Stimulated activated CD4-positive, alpha-beta T cell treated with anti-CD3 and anti-CD28 coated beads, Interleukin-2, amount 100 ng/mL, for 24 hours (primary cell): Measurements from ENCODE around the gene GNAQ.

Experiments used
- DNase-seq, 2 donors: peaks; one replicate each; pipeline ENCODE4 v3.0.0-alpha.2; 2020

Gene GNAQ

GRCh38 chr9:77938163-77938562 is 93.4 kb downstream of the GNAQ start:
- no peak for DNase-seq

- DNase-seq, result no peak
Observed at GRCh38 chr9:77935974-77936373, 95.6 kb downstream of the GNAQ start.

GRCh38 chr9:77935211-77935610 is 96.4 kb downstream of the GNAQ start:
- DNase-seq, result no peak

GRCh38 chr9:77933976-77934375 is 97.6 kb downstream of the GNAQ start:
- no peak for DNase-seq

- no peak for DNase-seq
Observed at GRCh38 chr9:77933019-77933418, 98.6 kb downstream of the GNAQ start.

GRCh38 chr9:77929942-77930341 is 101.7 kb downstream of the GNAQ start:
- DNase-seq, result no peak

- DNase-seq, result no peak
Observed at GRCh38 chr9:77927265-77927664, 104.3 kb downstream of the GNAQ start.

GRCh38 chr9:77926371-77926878 is 105.2 kb downstream of the GNAQ start:
- DNase-seq, result no peak

- no peak for DNase-seq
Observed at GRCh38 chr9:77922591-77922990, 109.0 kb downstream of the GNAQ start.

- DNase-seq, result no peak
Observed at GRCh38 chr9:77917800-77918199, 113.8 kb downstream of the GNAQ start.

GRCh38 chr9:77916820-77917219 is 114.8 kb downstream of the GNAQ start:
- no peak for DNase-seq

- DNase-seq, result no peak
Observed at GRCh38 chr9:77916410-77916819, 115.2 kb downstream of the GNAQ start.

- DNase-seq, result no peak
Observed at GRCh38 chr9:77915744-77916143, 115.9 kb downstream of the GNAQ start.

- DNase-seq, result no peak
Observed at GRCh38 chr9:77912895-77913693, 118.5 kb downstream of the GNAQ start.

GRCh38 chr9:77911928-77912327 is 119.7 kb downstream of the GNAQ start:
- DNase-seq, result no peak

GRCh38 chr9:77910194-77910621 is 121.4 kb downstream of the GNAQ start:
- DNase-seq, result no peak

GRCh38 chr9:77909306-77909705 is 122.3 kb downstream of the GNAQ start:
- DNase-seq, result no peak

GRCh38 chr9:77908293-77908692 is 123.3 kb downstream of the GNAQ start:
- DNase-seq, result no peak

GRCh38 chr9:77907585-77907984 is 124.0 kb downstream of the GNAQ start:
- DNase-seq, result no peak

GRCh38 chr9:77906991-77907390 is 124.6 kb downstream of the GNAQ start:
- no peak for DNase-seq

GRCh38 chr9:77903666-77904285 is 127.8 kb downstream of the GNAQ start:
- no peak for DNase-seq

GRCh38 chr9:77901771-77902170 is 129.8 kb downstream of the GNAQ start:
- DNase-seq, result no peak

GRCh38 chr9:77901018-77901417 is 130.6 kb downstream of the GNAQ start:
- DNase-seq, result no peak

GRCh38 chr9:77899679-77900354 is 131.8 kb downstream of the GNAQ start:
- no peak for DNase-seq
